ENCODE measurements around the gene KAT8.

Gene KAT8

GRCh38 chr16:31080756-31081419, 36.6 kb upstream of the KAT8 start:
- Histone ChIP-seq H2AFZ (ENCODE audit: low read length) (no peak overlapping the region), H3F3A (ENCODE audit: insufficient read depth, low read length) (0 out of 2 replicates have a peak, but pooled peaks cover 4% of the 10 kb centered on the region), H3K4me2 (ENCODE audit: low read depth, low read length) (no peak overlapping the region), H3K27ac (ENCODE audit: low read length) (no peak overlapping the region), H3K36me3 (replicated peaks; ENCODE audit: insufficient read depth, low read length) (no peaks in the 10 kb centered on the region), H3K9me3 (replicated peaks; ENCODE audit: insufficient read depth, low read length) (no peaks in the 10 kb centered on the region), H3K4me1 (ENCODE audit: low read length) (no peaks in the 10 kb centered on the region), H3K79me2 (ENCODE audit: low read length) (peaks cover 45% of the 10 kb centered on the region), H3K9me2 (replicated peaks; ENCODE audit: insufficient read depth, low read length) (no peaks in the 10 kb centered on the region), H3K4me3 (ENCODE audit: low read length) (no peak overlapping the region), H3K9ac (ENCODE audit: low read length) (no peak overlapping the region), H3K27me3 (replicated peaks; ENCODE audit: insufficient read depth, low read length) (no peaks in the 10 kb centered on the region), H4K20me1 (ENCODE audit: insufficient read depth, low read length) (no peaks in the 10 kb centered on the region)
- TF ChIP-seq, protein P1, sequence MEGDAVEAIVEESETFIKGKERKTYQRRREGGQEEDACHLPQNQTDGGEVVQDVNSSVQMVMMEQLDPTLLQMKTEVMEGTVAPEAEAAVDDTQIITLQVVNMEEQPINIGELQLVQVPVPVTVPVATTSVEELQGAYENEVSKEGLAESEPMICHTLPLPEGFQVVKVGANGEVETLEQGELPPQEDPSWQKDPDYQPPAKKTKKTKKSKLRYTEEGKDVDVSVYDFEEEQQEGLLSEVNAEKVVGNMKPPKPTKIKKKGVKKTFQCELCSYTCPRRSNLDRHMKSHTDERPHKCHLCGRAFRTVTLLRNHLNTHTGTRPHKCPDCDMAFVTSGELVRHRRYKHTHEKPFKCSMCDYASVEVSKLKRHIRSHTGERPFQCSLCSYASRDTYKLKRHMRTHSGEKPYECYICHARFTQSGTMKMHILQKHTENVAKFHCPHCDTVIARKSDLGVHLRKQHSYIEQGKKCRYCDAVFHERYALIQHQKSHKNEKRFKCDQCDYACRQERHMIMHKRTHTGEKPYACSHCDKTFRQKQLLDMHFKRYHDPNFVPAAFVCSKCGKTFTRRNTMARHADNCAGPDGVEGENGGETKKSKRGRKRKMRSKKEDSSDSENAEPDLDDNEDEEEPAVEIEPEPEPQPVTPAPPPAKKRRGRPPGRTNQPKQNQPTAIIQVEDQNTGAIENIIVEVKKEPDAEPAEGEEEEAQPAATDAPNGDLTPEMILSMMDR (IDR thresholded peaks at IDR 0.05; ENCODE audit: low read length) = no peak
- TF ChIP-seq EZH2phosphoT487 (IDR thresholded peaks at IDR 0.05; ENCODE audit: low read length) = no peak
- TF ChIP-seq EZH2 (optimal IDR thresholded peaks at IDR 0.05; ENCODE audit: low read depth, low read length) = no peak
- no peak for DNase-seq

DNA sequence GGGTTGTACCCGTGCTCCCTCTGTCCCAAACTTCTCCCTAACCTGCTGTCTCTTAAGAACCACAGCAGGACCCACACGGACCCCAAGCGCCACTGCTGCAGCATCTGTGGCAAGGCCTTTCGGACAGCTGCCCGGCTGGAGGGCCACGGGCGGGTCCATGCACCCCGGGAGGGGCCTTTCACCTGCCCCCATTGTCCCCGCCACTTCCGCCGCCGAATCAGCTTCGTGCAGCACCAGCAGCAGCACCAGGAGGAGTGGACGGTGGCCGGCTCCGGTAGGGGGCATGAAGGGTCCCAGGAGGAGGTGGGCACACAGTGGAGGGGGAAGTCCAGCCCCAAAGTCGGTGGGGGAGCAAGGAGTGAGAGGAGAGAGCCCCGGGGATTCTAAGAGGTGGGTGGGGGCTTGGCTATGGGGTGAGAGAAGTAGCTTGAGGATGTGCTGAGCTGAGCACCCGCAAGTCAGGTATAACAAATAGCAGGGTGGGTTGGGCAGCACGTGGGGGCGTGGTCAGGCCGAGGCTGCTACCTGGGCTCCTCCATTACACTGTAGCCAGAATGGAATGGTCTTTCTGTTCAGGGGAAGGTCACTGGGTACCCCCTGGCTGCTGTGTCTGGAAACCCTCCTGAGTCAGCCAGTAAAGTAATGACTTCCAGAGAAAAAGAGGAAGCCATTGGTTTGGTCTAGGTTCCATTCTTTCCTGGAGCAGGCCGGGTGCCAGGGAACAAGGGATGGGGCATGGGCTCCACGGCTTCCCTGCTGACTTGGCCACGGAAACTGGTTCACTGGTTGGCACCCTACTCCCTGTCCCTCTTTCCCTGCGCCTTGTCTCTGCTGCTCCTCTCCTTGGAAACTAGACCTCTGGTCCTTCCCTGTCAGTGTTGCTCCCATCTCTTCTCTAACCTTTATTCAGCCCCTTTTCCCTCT, 35.8 kb upstream of the KAT8 start:
- Histone ChIP-seq H3K4me3 (ENCODE audit: low read length) (no peak overlapping the region), H3K36me3 (replicated peaks; ENCODE audit: insufficient read depth, low read length) (no peaks in the 10 kb centered on the region), H3K9me2 (replicated peaks; ENCODE audit: insufficient read depth, low read length) (no peaks in the 10 kb centered on the region), H4K20me1 (ENCODE audit: insufficient read depth, low read length) (no peaks in the 10 kb centered on the region), H3K4me2 (ENCODE audit: low read depth, low read length) (no peak overlapping the region), H3K27ac (ENCODE audit: low read length) (no peak overlapping the region), H3K4me1 (ENCODE audit: low read length) (no peaks in the 10 kb centered on the region), H3K27me3 (replicated peaks; ENCODE audit: insufficient read depth, low read length) (no peaks in the 10 kb centered on the region), H3F3A (ENCODE audit: insufficient read depth, low read length) (0 out of 2 replicates have a peak, but pooled peaks cover 4% of the 10 kb centered on the region), H3K79me2 (ENCODE audit: low read length) (peaks cover 36% of the 10 kb centered on the region), H2AFZ (ENCODE audit: low read length) (no peak overlapping the region), H3K9me3 (replicated peaks; ENCODE audit: insufficient read depth, low read length) (no peaks in the 10 kb centered on the region), H3K9ac (ENCODE audit: low read length) (no peak overlapping the region)
- no peak for DNase-seq
- TF ChIP-seq EZH2 (optimal IDR thresholded peaks at IDR 0.05; ENCODE audit: low read depth, low read length) (no peak), EZH2phosphoT487 (IDR thresholded peaks at IDR 0.05; ENCODE audit: low read length) (no peak)
- TF ChIP-seq, protein P1 (IDR thresholded peaks at IDR 0.05; ENCODE audit: low read length) = no peak

DNA sequence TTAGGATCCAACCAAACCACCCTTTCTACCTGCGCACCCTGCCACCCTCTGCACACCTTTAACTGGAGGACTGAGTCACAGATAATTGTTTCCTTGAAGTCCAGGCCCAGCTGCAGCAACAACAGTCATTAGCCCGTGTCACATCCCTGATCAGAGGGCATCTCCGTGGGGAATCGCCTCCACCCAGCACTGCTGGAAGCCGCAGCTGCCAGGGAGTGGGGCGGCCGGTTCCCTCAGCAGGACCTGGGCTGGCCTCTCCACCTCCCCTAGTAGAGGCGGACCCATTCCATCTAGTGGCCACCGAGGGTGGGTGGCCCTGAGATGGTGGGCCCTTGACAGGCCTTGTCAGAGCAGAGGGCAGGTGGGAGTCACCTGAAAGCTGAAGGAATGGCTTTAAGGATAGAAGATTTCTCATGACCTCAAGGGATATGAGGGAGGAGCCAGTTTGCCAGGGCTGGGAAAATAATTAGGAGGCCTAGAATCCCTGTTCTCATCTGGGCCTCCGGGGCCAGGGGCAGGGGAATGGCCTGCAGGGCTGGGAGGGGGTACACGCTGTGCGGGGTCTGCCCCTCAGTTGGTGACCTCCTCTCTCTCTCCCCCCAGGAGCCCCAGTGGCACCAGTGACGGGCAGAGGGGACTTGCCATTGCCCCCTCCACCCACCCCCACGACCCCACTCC, 35.0 kb upstream of the KAT8 start:
- Histone ChIP-seq H3K27me3 (replicated peaks; ENCODE audit: insufficient read depth, low read length) (no peaks in the 10 kb centered on the region), H3K9me3 (replicated peaks; ENCODE audit: insufficient read depth, low read length) (no peaks in the 10 kb centered on the region), H3K4me2 (ENCODE audit: low read depth, low read length) (no peak overlapping the region), H3K36me3 (replicated peaks; ENCODE audit: insufficient read depth, low read length) (no peaks in the 10 kb centered on the region), H3K9ac (ENCODE audit: low read length) (no peak overlapping the region), H3K79me2 (ENCODE audit: low read length) (peaks cover 28% of the 10 kb centered on the region), H2AFZ (ENCODE audit: low read length) (no peak overlapping the region), H3K9me2 (replicated peaks; ENCODE audit: insufficient read depth, low read length) (no peaks in the 10 kb centered on the region), H4K20me1 (ENCODE audit: insufficient read depth, low read length) (no peaks in the 10 kb centered on the region), H3F3A (ENCODE audit: insufficient read depth, low read length) (0 out of 2 replicates have a peak, but pooled peaks cover 4% of the 10 kb centered on the region), H3K4me3 (ENCODE audit: low read length) (no peak overlapping the region), H3K4me1 (ENCODE audit: low read length) (no peaks in the 10 kb centered on the region), H3K27ac (ENCODE audit: low read length) (no peak overlapping the region)
- TF ChIP-seq, protein P1 (IDR thresholded peaks at IDR 0.05; ENCODE audit: low read length) = no peak
- TF ChIP-seq EZH2phosphoT487 (IDR thresholded peaks at IDR 0.05; ENCODE audit: low read length) (no peak), EZH2 (optimal IDR thresholded peaks at IDR 0.05; ENCODE audit: low read depth, low read length) (no peak)
- DNase-seq = no peak
